GM12875 (cell line): ENCODE measurements around the gene ITGAD.

ENCODE experiments used
- H3K4me3 ChIP-seq: one replicate; pipeline ENCODE4 v1.5.1; 2011; ENCODE audit warnings: low read depth, low read length, control low read depth
- TF ChIP-seq, protein P1 (sequence below): IDR thresholded peaks from 2 replicates; pipeline ENCODE4 v1.5.1; 2011; ENCODE audit warnings: low read depth, mild to moderate bottlenecking, control low read depth, inconsistent platforms, low read length, moderate library complexity, borderline replicate concordance; ENCODE audit not compliant: insufficient read depth

The ITGAD gene

DNA sequence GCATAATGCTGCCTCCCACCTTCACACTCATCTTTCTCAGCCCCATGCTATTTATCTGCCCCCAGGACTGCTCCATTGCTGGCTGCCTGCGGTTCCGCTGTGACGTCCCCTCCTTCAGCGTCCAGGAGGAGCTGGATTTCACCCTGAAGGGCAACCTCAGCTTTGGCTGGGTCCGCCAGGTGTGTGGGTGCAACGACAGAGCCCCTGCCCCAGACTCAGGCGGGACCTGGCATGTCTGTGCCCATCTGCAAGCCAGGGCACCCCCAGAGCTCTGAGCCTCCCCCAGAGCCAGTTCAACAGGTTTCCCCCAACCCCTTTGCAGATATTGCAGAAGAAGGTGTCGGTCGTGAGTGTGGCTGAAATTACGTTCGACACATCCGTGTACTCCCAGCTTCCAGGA is 12.9 kb upstream of the ITGAD start:
- TF ChIP-seq, protein P1, sequence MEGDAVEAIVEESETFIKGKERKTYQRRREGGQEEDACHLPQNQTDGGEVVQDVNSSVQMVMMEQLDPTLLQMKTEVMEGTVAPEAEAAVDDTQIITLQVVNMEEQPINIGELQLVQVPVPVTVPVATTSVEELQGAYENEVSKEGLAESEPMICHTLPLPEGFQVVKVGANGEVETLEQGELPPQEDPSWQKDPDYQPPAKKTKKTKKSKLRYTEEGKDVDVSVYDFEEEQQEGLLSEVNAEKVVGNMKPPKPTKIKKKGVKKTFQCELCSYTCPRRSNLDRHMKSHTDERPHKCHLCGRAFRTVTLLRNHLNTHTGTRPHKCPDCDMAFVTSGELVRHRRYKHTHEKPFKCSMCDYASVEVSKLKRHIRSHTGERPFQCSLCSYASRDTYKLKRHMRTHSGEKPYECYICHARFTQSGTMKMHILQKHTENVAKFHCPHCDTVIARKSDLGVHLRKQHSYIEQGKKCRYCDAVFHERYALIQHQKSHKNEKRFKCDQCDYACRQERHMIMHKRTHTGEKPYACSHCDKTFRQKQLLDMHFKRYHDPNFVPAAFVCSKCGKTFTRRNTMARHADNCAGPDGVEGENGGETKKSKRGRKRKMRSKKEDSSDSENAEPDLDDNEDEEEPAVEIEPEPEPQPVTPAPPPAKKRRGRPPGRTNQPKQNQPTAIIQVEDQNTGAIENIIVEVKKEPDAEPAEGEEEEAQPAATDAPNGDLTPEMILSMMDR = no peak
- no peak overlapping the region for H3K4me3 ChIP-seq

DNA sequence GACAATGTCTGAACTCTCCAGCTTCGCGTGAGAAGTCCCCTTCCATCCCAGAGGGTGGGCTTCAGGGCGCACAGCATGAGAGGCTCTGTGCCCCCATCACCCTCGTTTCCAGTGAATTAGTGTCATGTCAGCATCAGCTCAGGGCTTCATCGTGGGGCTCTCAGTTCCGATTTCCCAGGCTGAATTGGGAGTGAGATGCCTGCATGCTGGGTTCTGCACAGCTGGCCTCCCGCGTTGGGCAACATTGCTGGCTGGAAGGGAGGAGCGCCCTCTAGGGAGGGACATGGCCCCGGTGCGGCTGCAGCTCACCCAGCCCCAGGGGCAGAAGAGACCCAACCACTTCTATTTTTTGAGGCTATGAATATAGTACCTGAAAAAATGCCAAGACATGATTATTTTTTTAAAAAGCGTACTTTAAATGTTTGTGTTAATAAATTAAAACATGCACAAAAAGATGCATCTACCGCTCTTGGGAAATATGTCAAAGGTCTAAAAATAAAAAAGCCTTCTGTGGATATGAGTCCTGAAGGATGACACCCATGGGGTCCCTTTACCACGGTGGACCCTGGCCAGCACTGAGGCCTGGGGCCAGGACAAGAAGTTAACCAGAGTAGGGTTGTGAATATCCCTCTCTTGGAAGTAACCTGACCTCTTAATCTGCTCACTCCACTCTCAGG is 10.5 kb upstream of the ITGAD start:
- TF ChIP-seq, protein P1 = peak; percentile 86
- H3K4me3 ChIP-seq = no peak overlapping the region

GRCh38 chr16:31385680-31386079 is 7.5 kb upstream of the ITGAD start:
- H3K4me3 ChIP-seq = no peak overlapping the region
- TF ChIP-seq, protein P1 = no peak

DNA sequence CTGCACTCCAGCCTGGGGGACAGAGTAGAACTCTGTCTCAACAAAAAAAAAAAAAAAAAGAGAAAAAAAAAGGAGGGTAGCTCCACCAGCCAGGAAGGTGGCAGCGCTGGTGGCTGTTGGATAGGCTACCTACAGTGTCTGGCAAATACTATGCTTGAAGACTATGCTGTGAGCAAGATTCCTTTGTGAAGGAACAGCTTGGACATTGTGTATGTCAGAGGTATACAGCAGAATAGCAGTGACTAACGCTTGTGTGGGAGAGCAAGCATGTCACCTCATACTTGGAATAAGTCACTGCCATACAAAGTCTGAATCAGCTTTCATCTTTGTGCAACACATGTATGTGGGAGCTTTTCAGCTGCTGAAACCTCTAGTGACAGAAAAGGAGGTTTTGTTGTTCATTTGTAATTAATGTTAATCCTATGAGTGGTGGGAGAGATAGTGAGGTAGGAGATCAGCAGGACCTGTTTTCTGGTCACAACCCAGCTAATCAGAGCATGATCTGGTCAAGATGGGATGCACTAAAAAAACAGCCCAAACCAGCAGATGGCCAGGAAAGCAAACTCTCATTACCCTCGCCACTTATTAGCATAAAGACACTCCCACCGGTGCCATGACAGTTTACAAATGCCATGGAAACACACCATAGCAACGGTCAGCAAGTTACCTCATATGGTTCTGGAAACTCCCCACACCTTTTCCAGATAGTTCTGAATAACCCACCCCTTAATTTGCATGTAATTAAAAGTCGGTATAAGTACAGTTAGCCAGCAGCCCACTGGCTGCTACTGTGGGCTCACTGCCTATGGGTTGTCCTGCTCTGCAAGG is 6.8 kb upstream of the ITGAD start:
- H3K4me3 ChIP-seq = no peak overlapping the region
- TF ChIP-seq, protein P1 = no peak

DNA sequence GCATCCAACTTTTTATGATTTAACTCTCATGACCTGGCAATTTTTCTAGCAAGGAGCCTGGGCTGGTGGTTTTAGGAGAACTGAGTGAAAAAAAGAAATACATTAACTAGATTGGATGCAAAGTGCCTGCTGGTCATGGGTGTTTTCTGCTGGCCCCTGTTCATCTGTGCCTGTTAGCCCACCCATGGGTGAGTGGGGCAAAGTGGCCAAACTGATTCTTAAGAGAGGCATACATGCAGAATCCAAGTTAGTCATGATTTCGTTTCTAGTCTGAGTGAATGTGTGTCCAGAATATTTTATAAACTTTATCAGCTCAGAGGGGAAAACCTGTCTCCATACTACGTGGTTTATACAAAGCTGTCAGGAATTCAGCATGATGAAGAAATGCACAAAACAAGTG is 4.6 kb upstream of the ITGAD start:
- no peak overlapping the region for H3K4me3 ChIP-seq
- TF ChIP-seq, protein P1 = no peak

DNA sequence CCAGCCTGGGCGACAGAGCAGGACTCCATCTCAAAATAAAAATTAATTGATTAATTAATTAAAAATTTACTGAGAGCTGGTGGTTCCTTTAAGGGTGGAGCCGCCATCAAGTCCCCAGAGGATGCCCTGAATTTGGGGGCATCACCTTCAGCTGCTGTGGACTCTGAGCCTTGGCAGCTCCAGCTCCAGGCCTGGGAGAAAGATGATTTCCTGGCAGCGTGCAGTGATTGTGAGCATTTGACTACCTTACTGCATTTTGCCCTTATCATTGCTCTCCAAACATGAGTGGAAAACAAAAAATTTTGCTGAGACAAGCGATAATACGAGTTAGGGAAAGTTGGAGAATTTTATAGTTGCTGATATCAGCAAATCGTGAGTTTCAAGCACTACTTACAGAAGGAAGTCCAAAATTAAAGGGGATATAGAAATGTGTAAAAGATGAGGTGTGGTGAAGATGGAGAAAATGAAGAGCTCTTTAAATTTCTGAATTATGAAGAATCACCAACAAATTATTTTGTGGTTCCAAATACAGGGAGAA is 2.6 kb upstream of the ITGAD start:
- TF ChIP-seq, protein P1 = no peak
- H3K4me3 ChIP-seq = no peak overlapping the region
